Ramos (cell line): ENCODE results near the gene SCARF2.

Source experiments
- in situ Hi-C: fragments of 300-500 bp; cut with MboI; formaldehyde crosslinking; loops from one replicate; pipeline ENCODE4 v1.14.3; 2022; ENCODE audit warnings: low sequenced_read_pairs; ENCODE audit not compliant: unreplicated experiment

Gene SCARF2

DNA sequence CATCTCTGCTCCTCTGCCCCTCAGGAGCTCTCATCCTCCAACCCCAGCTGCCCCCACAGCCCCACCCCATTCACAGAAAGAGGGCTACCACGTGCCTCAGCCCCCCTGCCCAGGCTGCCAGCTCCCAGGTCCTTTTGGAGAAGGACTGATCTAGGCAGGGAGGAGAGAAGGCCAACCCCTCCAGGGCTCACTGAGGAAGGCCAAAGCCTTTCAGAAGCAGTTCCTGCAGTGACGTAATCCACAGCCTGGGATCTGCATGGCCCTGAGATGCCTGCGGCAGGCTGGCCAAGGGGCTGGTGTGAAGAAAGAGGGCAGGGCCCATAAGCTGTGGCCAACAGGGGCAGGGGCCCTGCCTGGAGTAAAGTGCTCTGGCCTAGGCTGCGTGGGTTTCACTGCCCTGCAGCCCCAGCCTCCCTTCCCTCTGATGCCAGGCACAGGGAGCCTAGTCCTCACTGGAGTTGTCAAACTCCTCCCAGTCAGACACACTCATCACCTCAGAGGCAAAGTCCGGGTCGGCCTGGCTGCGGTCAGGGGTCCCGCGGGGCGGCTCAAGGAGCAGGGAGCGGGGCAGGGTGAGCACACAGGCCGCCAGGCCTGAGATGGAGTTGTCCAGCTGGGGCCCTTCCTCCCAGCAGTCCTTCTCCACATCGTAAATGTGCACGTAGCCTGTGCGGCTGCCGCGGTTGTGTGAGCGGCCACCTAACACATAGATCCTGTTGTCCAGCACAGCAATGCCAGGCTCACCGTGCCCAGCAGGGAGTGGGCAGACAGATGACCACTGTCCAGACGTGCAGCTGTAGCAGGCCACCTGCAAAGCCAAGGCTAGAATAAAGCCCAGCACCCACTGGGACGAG, 4.2 kb upstream of the SCARF2 start:
- in situ Hi-C loops, result no loop called here

- in situ Hi-C loops, result no loop called here
Measured at GRCh38 chr22:20440637-20441591, 3.3 kb upstream of the SCARF2 start.

DNA sequence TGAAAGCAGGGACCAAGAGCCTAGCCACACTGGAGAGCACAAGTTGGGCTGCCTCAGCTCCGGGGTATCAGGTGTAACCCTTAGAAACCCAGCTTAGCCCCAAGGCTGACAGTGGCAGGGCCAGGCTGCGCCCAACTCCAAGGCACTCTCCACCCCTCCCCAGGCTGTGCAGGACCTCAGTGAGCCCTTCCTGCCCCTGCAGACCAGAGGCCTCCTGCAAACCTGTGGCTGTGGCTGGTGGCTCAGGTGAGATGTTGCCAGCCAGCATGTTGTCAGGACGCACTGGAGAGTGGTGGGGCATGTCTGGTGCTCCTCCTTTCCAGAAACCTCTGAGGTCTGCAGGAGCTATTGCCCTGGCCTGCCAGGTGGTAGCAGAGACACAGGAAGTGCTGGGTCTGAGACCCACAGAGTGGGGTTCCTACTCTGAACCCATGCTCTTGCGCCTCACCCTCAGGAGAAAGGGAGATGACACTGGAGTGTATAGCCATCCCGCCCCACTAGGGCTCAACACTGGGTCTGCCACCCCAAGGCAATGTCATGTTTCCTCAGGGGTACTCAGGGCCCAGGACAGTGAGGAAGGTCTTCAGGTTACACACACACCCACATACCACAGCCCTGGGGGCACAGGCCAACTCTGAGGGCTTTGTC, 2.4 kb upstream of the SCARF2 start:
- in situ Hi-C loops, result no loop called here

GRCh38 chr22:20439556-20439927, 1.9 kb upstream of the SCARF2 start:
- in situ Hi-C loops, result no loop called here

- in situ Hi-C loops, result no loop called here
Measured at GRCh38 chr22:20438678-20439492, 1.3 kb upstream of the SCARF2 start.

DNA sequence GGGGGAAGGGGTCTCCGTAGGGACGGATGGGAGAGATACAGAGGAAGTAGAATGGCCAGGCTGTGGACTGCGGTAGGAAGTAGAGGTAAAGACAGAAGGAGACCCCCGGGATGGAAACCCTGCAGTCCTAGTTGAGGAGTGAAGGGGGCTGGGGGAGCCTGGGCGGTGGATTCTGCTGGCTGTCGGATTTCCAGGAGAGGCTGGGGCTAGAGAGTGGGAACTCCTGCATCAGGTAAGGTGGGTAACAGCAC, 727 bp upstream of the SCARF2 start:
- in situ Hi-C loops, result no loop called here

- in situ Hi-C loops, result no loop called here
Measured at GRCh38 chr22:20436768-20437612, 635 bp downstream of the SCARF2 start.

GRCh38 chr22:20436307-20436767, 1.3 kb downstream of the SCARF2 start:
- in situ Hi-C loops, result no loop called here

DNA sequence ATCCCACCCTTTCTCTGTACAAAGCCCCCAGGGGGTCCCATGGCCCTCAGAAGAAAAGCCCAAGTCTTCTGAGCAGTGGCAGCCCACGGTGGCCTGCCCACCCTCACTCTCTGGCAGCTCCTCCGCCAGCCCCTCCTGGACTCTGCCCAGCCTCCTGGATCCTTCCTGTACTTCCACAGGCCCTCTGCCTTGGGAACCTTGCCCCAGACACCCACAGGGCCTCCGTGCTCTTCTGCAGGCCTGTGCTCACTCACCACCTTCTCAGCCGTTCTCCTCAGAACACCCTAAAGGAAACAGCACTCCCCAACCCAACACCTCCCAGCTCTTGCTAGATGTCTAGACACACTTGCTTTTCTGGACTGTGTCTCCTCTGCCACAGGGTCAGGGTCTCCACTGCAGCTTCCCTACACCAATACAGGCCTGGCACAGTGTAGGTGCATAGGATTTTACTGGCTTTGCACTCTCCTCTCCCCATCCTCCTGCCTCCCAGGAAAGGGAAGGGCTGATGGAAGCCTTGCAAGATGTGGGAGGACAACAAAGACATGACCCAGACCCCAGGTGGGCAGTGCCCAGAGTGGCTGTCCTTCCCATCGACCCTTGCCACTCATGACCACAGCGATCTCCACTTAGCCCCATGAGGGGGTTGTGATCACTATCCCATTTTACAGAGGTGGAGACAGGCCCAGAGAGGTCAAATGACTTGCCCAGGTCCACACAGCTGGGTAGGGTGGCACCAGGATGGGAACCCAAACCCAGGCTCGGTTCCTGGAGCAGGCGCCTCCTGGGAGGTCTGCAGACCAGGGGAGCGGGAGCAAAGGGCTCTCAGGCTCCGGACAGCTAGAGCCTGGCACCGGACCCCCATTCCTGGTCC, 2.0 kb downstream of the SCARF2 start:
- in situ Hi-C loops, result no loop called here

GRCh38 chr22:20434773-20435172, 2.9 kb downstream of the SCARF2 start:
- in situ Hi-C loops, result no loop called here

GRCh38 chr22:20434264-20434751, 3.3 kb downstream of the SCARF2 start:
- in situ Hi-C loops, result no loop called here

DNA sequence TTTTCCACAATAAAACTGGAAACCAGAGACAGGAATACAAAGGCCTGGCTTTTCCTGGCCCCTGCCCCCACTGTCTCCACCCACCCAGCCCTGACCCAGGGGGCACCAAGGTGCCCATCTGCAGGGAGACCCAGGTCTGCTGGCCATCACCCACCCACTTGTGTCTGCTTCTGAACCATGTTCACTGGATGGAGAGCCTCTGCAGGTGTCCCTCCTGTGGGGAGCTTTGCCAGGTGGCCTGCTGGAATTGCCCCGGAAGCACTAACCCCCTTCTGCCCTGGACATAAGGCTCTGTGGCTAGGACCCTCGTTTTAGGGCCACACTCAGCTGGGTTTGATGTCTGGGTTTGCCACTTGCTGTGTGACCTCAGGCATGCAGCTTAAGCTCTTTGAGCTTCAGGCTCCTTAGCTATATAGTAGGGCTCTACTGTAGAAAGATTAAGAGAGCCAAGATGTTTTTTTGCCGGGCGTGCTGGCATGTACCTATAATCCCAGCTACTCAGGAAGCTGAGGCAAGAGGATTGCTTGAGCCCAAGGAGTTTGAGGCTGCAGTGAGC, 3.9 kb downstream of the SCARF2 start:
- in situ Hi-C loops, result no loop called here

DNA sequence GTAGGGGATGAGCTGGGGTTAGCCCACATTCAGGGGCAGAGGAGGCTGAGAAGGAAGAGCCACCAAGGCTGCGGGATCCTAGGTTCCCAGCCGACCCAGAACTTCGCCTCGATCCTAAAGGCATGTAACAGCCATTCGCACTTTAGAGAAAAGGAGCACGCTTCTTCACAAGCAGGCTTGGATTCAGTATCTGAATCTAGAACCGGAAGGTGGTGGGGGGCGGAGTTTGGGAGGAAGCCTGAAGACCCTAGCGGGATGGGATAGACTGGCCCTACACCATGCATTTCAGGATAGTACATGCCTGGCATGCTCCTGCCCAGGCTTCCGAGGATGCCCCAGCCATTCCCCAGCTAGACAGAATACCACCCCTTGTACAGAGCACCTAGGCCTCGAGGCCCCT, 4.4 kb downstream of the SCARF2 start:
- in situ Hi-C loops, result no loop called here

GRCh38 chr22:20432244-20432686, 5.4 kb downstream of the SCARF2 start:
- in situ Hi-C loops, result no loop called here

GRCh38 chr22:20431511-20432192, 6.0 kb downstream of the SCARF2 start:
- in situ Hi-C loops, result no loop called here

DNA sequence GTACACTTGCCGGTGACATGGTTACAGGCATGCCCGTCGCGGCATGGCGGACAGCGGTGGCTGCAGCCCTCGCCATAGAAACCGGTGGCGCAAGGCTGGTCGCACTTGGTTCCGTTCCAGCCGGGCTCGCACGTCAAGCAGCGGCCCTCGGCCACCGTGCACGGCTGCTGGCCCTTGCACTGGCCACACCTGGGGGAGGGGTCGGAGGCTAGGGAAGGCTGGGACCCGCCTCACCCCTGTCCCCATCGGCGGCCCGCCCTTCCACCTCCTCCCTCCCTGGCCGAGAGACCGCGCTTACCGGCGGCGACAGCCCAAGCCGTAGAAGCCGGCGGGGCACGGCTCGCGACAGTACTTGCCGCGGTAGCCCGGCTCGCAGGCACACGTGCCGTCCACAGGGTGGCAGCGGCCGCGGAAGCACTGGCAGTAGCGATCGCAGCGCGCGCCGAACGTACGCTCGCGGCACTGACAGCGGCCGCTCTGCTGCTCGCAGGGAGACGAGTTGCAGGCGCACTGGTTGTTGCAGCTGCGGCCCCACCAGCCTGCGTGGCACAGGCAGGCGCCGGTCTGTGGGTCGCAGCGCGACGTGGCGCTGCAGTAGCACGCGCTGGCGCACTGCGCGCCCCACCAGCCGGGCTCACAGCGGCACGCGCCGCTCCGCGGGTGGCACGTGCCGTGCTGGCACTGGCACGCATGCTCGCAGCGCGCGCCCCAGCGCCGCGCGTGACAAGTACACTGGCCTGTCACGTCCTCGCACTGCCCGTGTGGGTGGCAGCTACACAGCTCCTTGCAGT, 6.7 kb downstream of the SCARF2 start:
- in situ Hi-C loops, result no loop called here
